ENCODE measurements around the gene ZNF787.

DNA sequence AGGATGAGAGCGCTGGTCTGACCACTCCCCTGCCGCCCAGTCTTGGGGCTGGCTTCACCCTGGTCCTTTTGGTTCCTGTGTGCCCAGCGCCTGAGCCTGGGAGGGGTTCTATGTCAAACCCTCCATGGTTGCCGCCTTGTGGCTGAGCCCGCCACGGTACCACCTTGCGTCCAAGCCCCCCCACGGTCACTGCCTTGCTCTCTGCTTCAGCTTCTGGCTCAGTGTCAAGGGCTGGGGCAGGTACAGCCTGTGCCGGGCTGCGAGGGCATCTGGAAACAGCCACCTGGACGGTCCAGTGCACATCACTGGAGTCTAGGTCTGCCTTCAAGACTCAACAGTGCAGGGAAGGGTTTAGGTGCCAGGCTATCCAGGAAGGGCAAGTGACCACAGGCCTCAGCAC lies 40.4 kb upstream of the ZNF787 start:
- TF ChIP-seq BACH2 (CRISPR knock-in tag; IDR thresholded peaks at IDR 0.05; ENCODE audit: borderline replicate concordance) (no peak), RARB (CRISPR knock-in tag; IDR thresholded peaks at IDR 0.05) (no peak), ZNF565 (CRISPR knock-in tag; conservative IDR thresholded peaks at IDR 0.05; ENCODE audit: low read depth) (no peak), ARNTL (CRISPR knock-in tag; IDR thresholded peaks at IDR 0.05; ENCODE audit: borderline replicate concordance, low read depth) (no peak), ZFP3 (CRISPR knock-in tag; IDR thresholded peaks at IDR 0.05) (no peak), TCF4 (CRISPR knock-in tag; IDR thresholded peaks at IDR 0.05; ENCODE audit: borderline replicate concordance) (no peak), OSR1 (CRISPR knock-in tag; IDR thresholded peaks at IDR 0.05) (no peak), ZC3H10 (CRISPR knock-in tag; IDR thresholded peaks at IDR 0.05) (no peak), ZFP30 (CRISPR knock-in tag; IDR thresholded peaks at IDR 0.05) (no peak), CSDC2 (CRISPR knock-in tag; IDR thresholded peaks at IDR 0.05) (no peak)
- TF ChIP-seq, protein P1, sequence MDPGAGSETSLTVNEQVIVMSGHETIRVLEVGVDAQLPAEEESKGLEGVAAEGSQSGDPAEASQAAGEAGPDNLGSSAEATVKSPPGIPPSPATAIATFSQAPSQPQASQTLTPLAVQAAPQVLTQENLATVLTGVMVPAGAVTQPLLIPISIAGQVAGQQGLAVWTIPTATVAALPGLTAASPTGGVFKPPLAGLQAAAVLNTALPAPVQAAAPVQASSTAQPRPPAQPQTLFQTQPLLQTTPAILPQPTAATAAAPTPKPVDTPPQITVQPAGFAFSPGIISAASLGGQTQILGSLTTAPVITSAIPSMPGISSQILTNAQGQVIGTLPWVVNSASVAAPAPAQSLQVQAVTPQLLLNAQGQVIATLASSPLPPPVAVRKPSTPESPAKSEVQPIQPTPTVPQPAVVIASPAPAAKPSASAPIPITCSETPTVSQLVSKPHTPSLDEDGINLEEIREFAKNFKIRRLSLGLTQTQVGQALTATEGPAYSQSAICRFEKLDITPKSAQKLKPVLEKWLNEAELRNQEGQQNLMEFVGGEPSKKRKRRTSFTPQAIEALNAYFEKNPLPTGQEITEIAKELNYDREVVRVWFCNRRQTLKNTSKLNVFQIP (CRISPR knock-in tag; IDR thresholded peaks at IDR 0.05; ENCODE audit: borderline replicate concordance, low read depth): no peak
- TF ChIP-seq, protein P2, sequence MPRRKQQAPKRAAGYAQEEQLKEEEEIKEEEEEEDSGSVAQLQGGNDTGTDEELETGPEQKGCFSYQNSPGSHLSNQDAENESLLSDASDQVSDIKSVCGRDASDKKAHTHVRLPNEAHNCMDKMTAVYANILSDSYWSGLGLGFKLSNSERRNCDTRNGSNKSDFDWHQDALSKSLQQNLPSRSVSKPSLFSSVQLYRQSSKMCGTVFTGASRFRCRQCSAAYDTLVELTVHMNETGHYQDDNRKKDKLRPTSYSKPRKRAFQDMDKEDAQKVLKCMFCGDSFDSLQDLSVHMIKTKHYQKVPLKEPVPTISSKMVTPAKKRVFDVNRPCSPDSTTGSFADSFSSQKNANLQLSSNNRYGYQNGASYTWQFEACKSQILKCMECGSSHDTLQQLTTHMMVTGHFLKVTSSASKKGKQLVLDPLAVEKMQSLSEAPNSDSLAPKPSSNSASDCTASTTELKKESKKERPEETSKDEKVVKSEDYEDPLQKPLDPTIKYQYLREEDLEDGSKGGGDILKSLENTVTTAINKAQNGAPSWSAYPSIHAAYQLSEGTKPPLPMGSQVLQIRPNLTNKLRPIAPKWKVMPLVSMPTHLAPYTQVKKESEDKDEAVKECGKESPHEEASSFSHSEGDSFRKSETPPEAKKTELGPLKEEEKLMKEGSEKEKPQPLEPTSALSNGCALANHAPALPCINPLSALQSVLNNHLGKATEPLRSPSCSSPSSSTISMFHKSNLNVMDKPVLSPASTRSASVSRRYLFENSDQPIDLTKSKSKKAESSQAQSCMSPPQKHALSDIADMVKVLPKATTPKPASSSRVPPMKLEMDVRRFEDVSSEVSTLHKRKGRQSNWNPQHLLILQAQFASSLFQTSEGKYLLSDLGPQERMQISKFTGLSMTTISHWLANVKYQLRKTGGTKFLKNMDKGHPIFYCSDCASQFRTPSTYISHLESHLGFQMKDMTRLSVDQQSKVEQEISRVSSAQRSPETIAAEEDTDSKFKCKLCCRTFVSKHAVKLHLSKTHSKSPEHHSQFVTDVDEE (CRISPR knock-in tag; IDR thresholded peaks at IDR 0.05): no peak
- TF ChIP-seq, protein P3, sequence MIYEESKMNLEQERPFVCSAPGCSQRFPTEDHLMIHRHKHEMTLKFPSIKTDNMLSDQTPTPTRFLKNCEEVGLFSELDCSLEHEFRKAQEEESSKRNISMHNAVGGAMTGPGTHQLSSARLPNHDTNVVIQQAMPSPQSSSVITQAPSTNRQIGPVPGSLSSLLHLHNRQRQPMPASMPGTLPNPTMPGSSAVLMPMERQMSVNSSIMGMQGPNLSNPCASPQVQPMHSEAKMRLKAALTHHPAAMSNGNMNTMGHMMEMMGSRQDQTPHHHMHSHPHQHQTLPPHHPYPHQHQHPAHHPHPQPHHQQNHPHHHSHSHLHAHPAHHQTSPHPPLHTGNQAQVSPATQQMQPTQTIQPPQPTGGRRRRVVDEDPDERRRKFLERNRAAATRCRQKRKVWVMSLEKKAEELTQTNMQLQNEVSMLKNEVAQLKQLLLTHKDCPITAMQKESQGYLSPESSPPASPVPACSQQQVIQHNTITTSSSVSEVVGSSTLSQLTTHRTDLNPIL (CRISPR knock-in tag; IDR thresholded peaks at IDR 0.05; ENCODE audit: low read depth): no peak
- TF ChIP-seq, protein P4, sequence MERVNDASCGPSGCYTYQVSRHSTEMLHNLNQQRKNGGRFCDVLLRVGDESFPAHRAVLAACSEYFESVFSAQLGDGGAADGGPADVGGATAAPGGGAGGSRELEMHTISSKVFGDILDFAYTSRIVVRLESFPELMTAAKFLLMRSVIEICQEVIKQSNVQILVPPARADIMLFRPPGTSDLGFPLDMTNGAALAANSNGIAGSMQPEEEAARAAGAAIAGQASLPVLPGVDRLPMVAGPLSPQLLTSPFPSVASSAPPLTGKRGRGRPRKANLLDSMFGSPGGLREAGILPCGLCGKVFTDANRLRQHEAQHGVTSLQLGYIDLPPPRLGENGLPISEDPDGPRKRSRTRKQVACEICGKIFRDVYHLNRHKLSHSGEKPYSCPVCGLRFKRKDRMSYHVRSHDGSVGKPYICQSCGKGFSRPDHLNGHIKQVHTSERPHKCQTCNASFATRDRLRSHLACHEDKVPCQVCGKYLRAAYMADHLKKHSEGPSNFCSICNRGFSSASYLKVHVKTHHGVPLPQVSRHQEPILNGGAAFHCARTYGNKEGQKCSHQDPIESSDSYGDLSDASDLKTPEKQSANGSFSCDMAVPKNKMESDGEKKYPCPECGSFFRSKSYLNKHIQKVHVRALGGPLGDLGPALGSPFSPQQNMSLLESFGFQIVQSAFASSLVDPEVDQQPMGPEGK (CRISPR knock-in tag; IDR thresholded peaks at IDR 0.05; ENCODE audit: borderline replicate concordance): no peak

All from SK-N-SH treated with all-trans-retinoic acid at 6 μM for 48 hours (cell line).